IPS DF 4.7 (cell line): ENCODE measurements around the gene PTPRQ.
"Not testable (repeated sequence)": the region's sequence is repeated elsewhere in the genome, so short reads cannot be mapped to it uniquely, and the experiment has no call there.

ENCODE experiments used
- DNase-seq: peaks from one replicate; pipeline ENCODE4 v3.0.0-alpha.2; 2013; ENCODE audit warnings: low spot score; ENCODE audit errors: extremely low read depth

The PTPRQ gene

GRCh38 chr12:80443974-80444666 is at the start of gene PTPRQ:
PTPRQ (plus strand) TSS chr12:80444235; CDS start chr12:80444346, 111 bp downstream.
- no peak for DNase-seq

GRCh38 chr12:80400571-80400991 is 43.5 kb upstream of the PTPRQ start:
- DNase-seq, result no peak

GRCh38 chr12:80401191-80401590 is 42.8 kb upstream of the PTPRQ start:
- no peak for DNase-seq

- no peak for DNase-seq
Observed at GRCh38 chr12:80404629-80405028, 39.4 kb upstream of the PTPRQ start.

- DNase-seq, result no peak
Observed at GRCh38 chr12:80406253-80406652, 37.8 kb upstream of the PTPRQ start.

- no peak for DNase-seq
Observed at GRCh38 chr12:80411787-80412186, 32.2 kb upstream of the PTPRQ start.

- DNase-seq, result peak; percentile 25
Observed at GRCh38 chr12:80412343-80412953, 31.6 kb upstream of the PTPRQ start.

GRCh38 chr12:80413462-80413861 is 30.6 kb upstream of the PTPRQ start:
- peak; percentile 68 for DNase-seq

- DNase-seq, result no peak
Observed at GRCh38 chr12:80415466-80415865, 28.6 kb upstream of the PTPRQ start.

GRCh38 chr12:80419644-80420043 is 24.4 kb upstream of the PTPRQ start:
- no peak for DNase-seq

GRCh38 chr12:80420075-80420474 is 24.0 kb upstream of the PTPRQ start:
- no peak for DNase-seq

- DNase-seq, result no peak
Observed at GRCh38 chr12:80422550-80422949, 21.5 kb upstream of the PTPRQ start.

GRCh38 chr12:80432061-80432460 is 12.0 kb upstream of the PTPRQ start:
- no peak for DNase-seq

- no peak for DNase-seq
Observed at GRCh38 chr12:80441921-80442320, 2.1 kb upstream of the PTPRQ start.

GRCh38 chr12:80442426-80443222 is 1.4 kb upstream of the PTPRQ start:
- DNase-seq, result no peak

GRCh38 chr12:80445083-80445793 is 1.2 kb downstream of the PTPRQ start:
- no peak for DNase-seq

- DNase-seq, result no peak
Observed at GRCh38 chr12:80456513-80456912, 12.5 kb downstream of the PTPRQ start.

- DNase-seq, result no peak
Observed at GRCh38 chr12:80460972-80461371, 16.9 kb downstream of the PTPRQ start.

- not testable (repeated sequence) for DNase-seq
Observed at GRCh38 chr12:80461851-80462250, 17.8 kb downstream of the PTPRQ start.

- DNase-seq, result no peak
Observed at GRCh38 chr12:80469681-80470080, 25.6 kb downstream of the PTPRQ start.

- no peak for DNase-seq
Observed at GRCh38 chr12:80470403-80470802, 26.4 kb downstream of the PTPRQ start.

- no peak for DNase-seq
Observed at GRCh38 chr12:80472236-80472635, 28.2 kb downstream of the PTPRQ start.
